BLaER1 treated with 17β-estradiol and CSF1 and Interleukin-3, amounts not matched to agents 10 nM and 100 nM (cell line): ENCODE measurements around the gene DENR.
"Not testable (repeated sequence)": the region's sequence is repeated elsewhere in the genome, so short reads cannot be mapped to it uniquely, and the experiment has no call there.

ENCODE experiments used
- H3K27ac ChIP-seq, 11 experiments: shearing (Covaris generic); formaldehyde crosslinking; 2 replicates each; pipeline ENCODE4 v1.8.1; 2022
- H3K27me3 ChIP-seq, 11 experiments: shearing (Covaris generic); formaldehyde crosslinking; 2 replicates each; pipeline ENCODE4 v1.8.1; 2022
- H3K36me3 ChIP-seq, 11 experiments: shearing (Covaris generic); formaldehyde crosslinking; 2 replicates each; pipeline ENCODE4 v1.8.1; 2022
- H3K4me1 ChIP-seq, 10 experiments: shearing (Covaris generic); formaldehyde crosslinking; 2 replicates each; pipeline ENCODE4 v1.8.1; 2022
- H3K4me2 ChIP-seq, 11 experiments: shearing (Covaris generic); formaldehyde crosslinking; 2 replicates each; pipeline ENCODE4 v1.8.1; 2022
- H3K4me3 ChIP-seq, 10 experiments: shearing (Covaris generic); formaldehyde crosslinking; 2 replicates each; pipeline ENCODE4 v1.8.1; 2022
- H3K9ac ChIP-seq, 11 experiments: shearing (Covaris generic); formaldehyde crosslinking; 2 replicates each; pipeline ENCODE4 v1.8.1; 2022
- H3K9me3 ChIP-seq, 11 experiments: shearing (Covaris generic); formaldehyde crosslinking; replicated peaks in 1 of 11; 2 replicates each; pipeline ENCODE4 v1.8.1; 2022
- H4K20me1 ChIP-seq, 11 experiments: shearing (Covaris generic); formaldehyde crosslinking; 2 replicates each; pipeline ENCODE4 v1.8.1; 2022
- Cebpa-rat ChIP-seq, 11 experiments: shearing (Covaris generic); IDR thresholded peaks; 2 replicates each; pipeline ENCODE4 v1.8.1; 2022

The DENR gene

GRCh38 chr12:122749569-122750332 is 2.9 kb upstream of the DENR start:
- TF ChIP-seq Cebpa-rat (IDR thresholded peaks at IDR 0.05) = no peak
- peaks cover 0 to 15% (median 0%) of the 10 kb centered on the region in 11 experiments; a peak in 5 of 22 replicates for H4K20me1 ChIP-seq
- H3K9ac ChIP-seq = no peak overlapping the region
- H3K9me3 ChIP-seq = no peaks in the 10 kb centered on the region
- H3K36me3 ChIP-seq = peaks cover 11 to 13% (median 11%) of the 10 kb centered on the region in 11 experiments; a peak in 21 of 22 replicates
- H3K27ac ChIP-seq = peak overlapping the region in 2 of 11 experiments; percentile 7 to 12; a peak in 1 of 22 replicates
- peaks cover 12 to 58% (median 20%) of the 10 kb centered on the region in 10 experiments for H3K4me1 ChIP-seq
- no peak overlapping the region for H3K4me3 ChIP-seq
- no peak overlapping the region for H3K4me2 ChIP-seq
- H3K27me3 ChIP-seq = no peaks in the 10 kb centered on the region

- not testable (repeated sequence) for H3K27me3 ChIP-seq, H3K9me3 ChIP-seq, H3K4me3 ChIP-seq
- Histone ChIP-seq H3K4me1 (peaks cover 17 to 70% (median 22%) of the 10 kb centered on the region in 10 experiments), H3K36me3 (peaks cover 23 to 25% (median 23%) of the 10 kb centered on the region in 11 experiments), H3K9ac (peak overlapping the region in 2 of 11 experiments; percentile 23 to 49; a peak in 1 of 22 replicates), H3K4me2 (peak overlapping the region in 3 of 11 experiments; percentile 32 to 57 (median 40); a peak in 2 of 22 replicates), H3K27ac (peak overlapping the region in 2 of 11 experiments; percentile 37 to 54; a peak in 1 of 22 replicates), H4K20me1 (peaks cover 0 to 27% (median 4%) of the 10 kb centered on the region in 11 experiments; a peak in 9 of 22 replicates)
These were observed 1.7 kb upstream of the DENR start for GRCh38 chr12:122750781-122751515.

GRCh38 chr12:122753319-122753650 is 661 bp downstream of the DENR start:
- H3K4me3 ChIP-seq = peak overlapping the region; percentile 75 to 93 (median 89)
- H3K27ac ChIP-seq = peak overlapping the region; percentile 87 to 99 (median 98)
- peak overlapping the region; percentile 93 to 99 (median 98) for H3K9ac ChIP-seq
- H4K20me1 ChIP-seq = peaks cover 2 to 50% (median 25%) of the 10 kb centered on the region in 11 experiments; a peak in 20 of 22 replicates
- H3K36me3 ChIP-seq = peaks cover 46 to 48% (median 47%) of the 10 kb centered on the region in 11 experiments
- no peaks in the 10 kb centered on the region for H3K27me3 ChIP-seq
- peak overlapping the region; percentile 86 to 99 (median 95) for H3K4me2 ChIP-seq
- H3K4me1 ChIP-seq = peaks cover 17 to 75% (median 24%) of the 10 kb centered on the region in 10 experiments
- TF ChIP-seq Cebpa-rat (IDR thresholded peaks at IDR 0.05) = no peak
- no peaks in the 10 kb centered on the region for H3K9me3 ChIP-seq

- peak overlapping the region in 1 of 10 experiments; percentile 87; a peak in 3 of 20 replicates for H3K4me3 ChIP-seq
- peaks cover 61 to 63% (median 62%) of the 10 kb centered on the region in 11 experiments for H3K36me3 ChIP-seq
- H3K27me3 ChIP-seq = no peaks in the 10 kb centered on the region
- H3K9ac ChIP-seq = peak overlapping the region in 9 of 11 experiments; percentile 39 to 99 (median 98); a peak in 15 of 22 replicates
- TF ChIP-seq Cebpa-rat (IDR thresholded peaks at IDR 0.05) = no peak
- H3K4me2 ChIP-seq = peak overlapping the region in 8 of 11 experiments; percentile 90 to 99 (median 96); a peak in 13 of 22 replicates
- H3K27ac ChIP-seq = no peak overlapping the region
- no peaks in the 10 kb centered on the region for H3K9me3 ChIP-seq
- H3K4me1 ChIP-seq = peaks cover 17 to 62% (median 24%) of the 10 kb centered on the region in 10 experiments
- H4K20me1 ChIP-seq = peaks cover 4 to 65% (median 40%) of the 10 kb centered on the region in 11 experiments; a peak in 21 of 22 replicates
These were observed 2.2 kb downstream of the DENR start for GRCh38 chr12:122754790-122755189.

GRCh38 chr12:122757568-122757967 is 4.9 kb downstream of the DENR start:
- TF ChIP-seq Cebpa-rat (IDR thresholded peaks at IDR 0.05) = no peak
- Histone ChIP-seq H3K36me3 (peaks cover 87 to 91% (median 89%) of the 10 kb centered on the region in 11 experiments), H3K4me1 (peaks cover 14 to 49% (median 19%) of the 10 kb centered on the region in 10 experiments), H3K27ac (no peak overlapping the region), H3K27me3 (no peaks in the 10 kb centered on the region), H3K9ac (0 out of 22 replicates have a peak overlapping the region, but pooled peaks of 1 of the 11 experiments have one; percentile 13), H3K9me3 (no peaks in the 10 kb centered on the region), H3K4me2 (peak overlapping the region in 2 of 11 experiments; percentile 31 to 48; a peak in 2 of 22 replicates), H3K4me3 (no peak overlapping the region), H4K20me1 (peaks cover 13 to 93% (median 67%) of the 10 kb centered on the region in 11 experiments; a peak in 21 of 22 replicates)

- no peaks in the 10 kb centered on the region for H3K9me3 ChIP-seq
- H3K4me2 ChIP-seq = no peak overlapping the region
- H3K27ac ChIP-seq = no peak overlapping the region
- H4K20me1 ChIP-seq = no peaks in the 10 kb centered on the region
- H3K4me1 ChIP-seq = no peaks in the 10 kb centered on the region
- peaks cover 0 to 8% (median 0%) of the 10 kb centered on the region in 11 experiments; a peak in 2 of 22 replicates for H3K36me3 ChIP-seq
- no peaks in the 10 kb centered on the region for H3K27me3 ChIP-seq
- TF ChIP-seq Cebpa-rat (IDR thresholded peaks at IDR 0.05) = no peak
- no peak overlapping the region for H3K4me3 ChIP-seq
- no peak overlapping the region for H3K9ac ChIP-seq
These were observed 32.9 kb downstream of the DENR start for GRCh38 chr12:122785503-122785902.

- H3K4me1 ChIP-seq = no peaks in the 10 kb centered on the region
- no peak overlapping the region for H3K4me2 ChIP-seq
- H3K36me3 ChIP-seq = no peaks in the 10 kb centered on the region
- TF ChIP-seq Cebpa-rat (IDR thresholded peaks at IDR 0.05) = no peak
- H3K9ac ChIP-seq = no peak overlapping the region
- H3K4me3 ChIP-seq = no peak overlapping the region
- H3K9me3 ChIP-seq = no peaks in the 10 kb centered on the region
- no peaks in the 10 kb centered on the region for H3K27me3 ChIP-seq
- no peak overlapping the region for H3K27ac ChIP-seq
- no peaks in the 10 kb centered on the region for H4K20me1 ChIP-seq
These were observed 35.8 kb downstream of the DENR start for GRCh38 chr12:122788387-122788786.

GRCh38 chr12:122789637-122790036 is 37.0 kb downstream of the DENR start:
- no peak overlapping the region for H3K27ac ChIP-seq
- 0 out of 20 replicates have a peak, but pooled peaks cover 0 to 3% (median 0%) of the 10 kb centered on the region in 10 experiments for H3K4me1 ChIP-seq
- no peak overlapping the region for H3K9ac ChIP-seq
- no peak overlapping the region for H3K4me2 ChIP-seq
- H3K27me3 ChIP-seq = no peaks in the 10 kb centered on the region
- no peaks in the 10 kb centered on the region for H3K9me3 ChIP-seq
- H3K36me3 ChIP-seq = no peaks in the 10 kb centered on the region
- TF ChIP-seq Cebpa-rat (IDR thresholded peaks at IDR 0.05) = no peak
- H3K4me3 ChIP-seq = no peak overlapping the region
- H4K20me1 ChIP-seq = no peaks in the 10 kb centered on the region
